Measurements from ENCODE around the gene PKN3. TPM values are rescaled to one million over a fixed set of nuclear protein-coding genes. Genes with fewer than 3 reads are reported as not detected.

PKN3 gene
- total and polyA plus RNA-seq, 2 of the 13 experiments (the other 11 are each of a cell fraction or from before 2014, with no cell fraction given) = 10.5 to 13.2 TPM

- TF ChIP-seq, protein P1, sequence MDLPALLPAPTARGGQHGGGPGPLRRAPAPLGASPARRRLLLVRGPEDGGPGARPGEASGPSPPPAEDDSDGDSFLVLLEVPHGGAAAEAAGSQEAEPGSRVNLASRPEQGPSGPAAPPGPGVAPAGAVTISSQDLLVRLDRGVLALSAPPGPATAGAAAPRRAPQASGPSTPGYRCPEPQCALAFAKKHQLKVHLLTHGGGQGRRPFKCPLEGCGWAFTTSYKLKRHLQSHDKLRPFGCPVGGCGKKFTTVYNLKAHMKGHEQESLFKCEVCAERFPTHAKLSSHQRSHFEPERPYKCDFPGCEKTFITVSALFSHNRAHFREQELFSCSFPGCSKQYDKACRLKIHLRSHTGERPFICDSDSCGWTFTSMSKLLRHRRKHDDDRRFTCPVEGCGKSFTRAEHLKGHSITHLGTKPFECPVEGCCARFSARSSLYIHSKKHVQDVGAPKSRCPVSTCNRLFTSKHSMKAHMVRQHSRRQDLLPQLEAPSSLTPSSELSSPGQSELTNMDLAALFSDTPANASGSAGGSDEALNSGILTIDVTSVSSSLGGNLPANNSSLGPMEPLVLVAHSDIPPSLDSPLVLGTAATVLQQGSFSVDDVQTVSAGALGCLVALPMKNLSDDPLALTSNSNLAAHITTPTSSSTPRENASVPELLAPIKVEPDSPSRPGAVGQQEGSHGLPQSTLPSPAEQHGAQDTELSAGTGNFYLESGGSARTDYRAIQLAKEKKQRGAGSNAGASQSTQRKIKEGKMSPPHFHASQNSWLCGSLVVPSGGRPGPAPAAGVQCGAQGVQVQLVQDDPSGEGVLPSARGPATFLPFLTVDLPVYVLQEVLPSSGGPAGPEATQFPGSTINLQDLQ (CRISPR knock-in tag; IDR thresholded peaks at IDR 0.05) = no peak
- TF ChIP-seq ZBTB40 (IDR thresholded peaks at IDR 0.05) (no peak), ZBTB40 (CRISPR knock-in tag; IDR thresholded peaks at IDR 0.05) (no peak), GATA4 (IDR thresholded peaks at IDR 0.05; ENCODE audit: borderline replicate concordance, low read depth) (peak; percentile 43; the same call in 1 of the 2 replicates), HNF4G (IDR thresholded peaks at IDR 0.05; ENCODE audit: borderline replicate concordance, low read depth, low read length) (no peak), HNF4G (CRISPR knock-in tag; IDR thresholded peaks at IDR 0.05; ENCODE audit: borderline replicate concordance, low read depth) (no peak), SNAI1 (CRISPR knock-in tag; IDR thresholded peaks at IDR 0.05; ENCODE audit: borderline replicate concordance) (peak; percentile 22; the same call in 1 of the 2 replicates), NFKB2 (CRISPR knock-in tag; IDR thresholded peaks at IDR 0.05; ENCODE audit: borderline replicate concordance) (peak; percentile 64; the same call in 1 of the 2 replicates), ZNF770 (CRISPR knock-in tag; IDR thresholded peaks at IDR 0.05) (no peak; the same call in 1 of the 2 replicates)
- TF ChIP-seq, protein P2, sequence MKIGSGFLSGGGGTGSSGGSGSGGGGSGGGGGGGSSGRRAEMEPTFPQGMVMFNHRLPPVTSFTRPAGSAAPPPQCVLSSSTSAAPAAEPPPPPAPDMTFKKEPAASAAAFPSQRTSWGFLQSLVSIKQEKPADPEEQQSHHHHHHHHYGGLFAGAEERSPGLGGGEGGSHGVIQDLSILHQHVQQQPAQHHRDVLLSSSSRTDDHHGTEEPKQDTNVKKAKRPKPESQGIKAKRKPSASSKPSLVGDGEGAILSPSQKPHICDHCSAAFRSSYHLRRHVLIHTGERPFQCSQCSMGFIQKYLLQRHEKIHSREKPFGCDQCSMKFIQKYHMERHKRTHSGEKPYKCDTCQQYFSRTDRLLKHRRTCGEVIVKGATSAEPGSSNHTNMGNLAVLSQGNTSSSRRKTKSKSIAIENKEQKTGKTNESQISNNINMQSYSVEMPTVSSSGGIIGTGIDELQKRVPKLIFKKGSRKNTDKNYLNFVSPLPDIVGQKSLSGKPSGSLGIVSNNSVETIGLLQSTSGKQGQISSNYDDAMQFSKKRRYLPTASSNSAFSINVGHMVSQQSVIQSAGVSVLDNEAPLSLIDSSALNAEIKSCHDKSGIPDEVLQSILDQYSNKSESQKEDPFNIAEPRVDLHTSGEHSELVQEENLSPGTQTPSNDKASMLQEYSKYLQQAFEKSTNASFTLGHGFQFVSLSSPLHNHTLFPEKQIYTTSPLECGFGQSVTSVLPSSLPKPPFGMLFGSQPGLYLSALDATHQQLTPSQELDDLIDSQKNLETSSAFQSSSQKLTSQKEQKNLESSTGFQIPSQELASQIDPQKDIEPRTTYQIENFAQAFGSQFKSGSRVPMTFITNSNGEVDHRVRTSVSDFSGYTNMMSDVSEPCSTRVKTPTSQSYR (CRISPR knock-in tag; IDR thresholded peaks at IDR 0.05; ENCODE audit: borderline replicate concordance) = no peak
Observed at GRCh38 chr9:128684325-128685199, 17.7 kb upstream of the PKN3 start (continued).
